SK-N-SH (cell line): ENCODE measurements around the gene PPARD. TPM values are rescaled to one million over a fixed set of nuclear protein-coding genes. Genes with fewer than 3 reads are reported as not detected.
"Not testable (repeated sequence)": the region's sequence is repeated elsewhere in the genome, so short reads cannot be mapped to it uniquely, and the experiment has no call there.

Experiments
- CTCF ChIA-PET: fragments of 300-600, 350-600 bp; formaldehyde crosslinking; extraction: SDS; loops from one replicate; lab custom pipeline; 2021; lab: Yijun Ruan, JAX
- POLR2A ChIA-PET: fragments of 350-600 bp; sonication (Branson Sonifier 250); formaldehyde crosslinking; extraction: SDS; loops from one replicate; lab custom pipeline; 2020; ENCODE audit warnings: antibody characterized with exemption, inconsistent platforms; lab: Yijun Ruan, JAX
- DNase-seq: peaks from one replicate; pipeline ENCODE4 v3.0.0; 2012
- H2AFZ ChIP-seq: fragments of 200-600 bp; sonication (generic); 2 replicates; pipeline ENCODE4 v1.8.1; 2016; ENCODE audit warnings: antibody characterized with exemption, mild to moderate bottlenecking, low read depth
- H3F3A ChIP-seq: fragments of 200-600 bp; sonication (generic); replicated peaks from 2 replicates; pipeline ENCODE3; 2016; ENCODE audit warnings: antibody characterized with exemption, mild to moderate bottlenecking; ENCODE audit not compliant: insufficient read depth
- H3K27ac ChIP-seq, 2 experiments: fragments of 200-500 bp in 1 of 2; fragments of 200-600 bp in 1 of 2; sonication (Bioruptor generic) in 1 of 2; sonication (generic), shearing (Covaris generic) in 1 of 2; 2 replicates each; pipeline versions ENCODE4 v1.5.1 to v1.6.1; 2014 to 2016; ENCODE audit warnings: low read depth in 2 of 2, inconsistent platforms in 1 of 2, low read length in 1 of 2, mild to moderate bottlenecking in 1 of 2, mixed read lengths in 1 of 2
- H3K27me3 ChIP-seq: fragments of 200-600 bp; sonication (generic), shearing (Covaris generic); 2 replicates; pipeline ENCODE4 v1.6.1; 2016; ENCODE audit warnings: mixed run types; ENCODE audit not compliant: insufficient read depth
- H3K36me3 ChIP-seq, 2 experiments: fragments of 200-500 bp in 1 of 2; fragments of 200-600 bp in 1 of 2; sonication (Bioruptor generic) in 1 of 2; sonication (generic) in 1 of 2; replicated peaks in 1 of 2; 2 replicates each; pipeline versions ENCODE3 to v1.5.1; 2014 to 2016; ENCODE audit warnings: low read length in 1 of 2, mild to moderate bottlenecking in 1 of 2; ENCODE audit not compliant: insufficient read depth in 2 of 2, control insufficient read depth in 1 of 2
- H3K4me1 ChIP-seq, 2 experiments: fragments of 200-500 bp in 1 of 2; fragments of 200-600 bp in 1 of 2; sonication (Bioruptor generic) in 1 of 2; sonication (generic), shearing (Covaris generic) in 1 of 2; 2 replicates each; pipeline versions ENCODE4 v1.5.1 to v1.6.1; 2014 to 2016; ENCODE audit warnings: low read depth in 1 of 2, low read length in 1 of 2, mixed run types in 1 of 2; ENCODE audit not compliant: insufficient read depth in 2 of 2, control insufficient read depth in 1 of 2
- H3K4me2 ChIP-seq: fragments of 200-600 bp; sonication (generic), shearing (Covaris generic); 2 replicates; pipeline ENCODE4 v1.6.1; 2017; ENCODE audit warnings: mixed run types
- H3K4me3 ChIP-seq, 2 experiments: fragments of 200-500 bp in 1 of 2; fragments of 200-600 bp in 1 of 2; sonication (Bioruptor generic) in 1 of 2; sonication (generic), shearing (Covaris generic) in 1 of 2; 2 replicates each; pipeline versions ENCODE4 v1.5.1 to v1.8.1; 2014 to 2016; ENCODE audit warnings: low read depth in 2 of 2, inconsistent platforms in 1 of 2, low read length in 1 of 2, mild to moderate bottlenecking in 1 of 2, mixed read lengths in 1 of 2, moderate library complexity in 1 of 2
- H3K79me2 ChIP-seq: fragments of 200-600 bp; sonication (generic); 2 replicates; pipeline ENCODE4 v1.8.1; 2017; ENCODE audit warnings: mild to moderate bottlenecking; ENCODE audit not compliant: insufficient read depth
- H3K9ac ChIP-seq: fragments of 200-600 bp; sonication (generic); 2 replicates; pipeline ENCODE4 v1.6.1; 2017; ENCODE audit warnings: mixed run types
- H3K9me2 ChIP-seq: fragments of 200-600 bp; sonication (generic); 2 replicates; pipeline ENCODE4 v1.6.1; 2017; ENCODE audit warnings: mixed run types
- H3K9me3 ChIP-seq: fragments of 200-600 bp; sonication (generic); 2 replicates; pipeline ENCODE4 v1.6.1; 2017; ENCODE audit warnings: mixed run types, mild to moderate bottlenecking, moderate library complexity
- H4K20me1 ChIP-seq: fragments of 200-600 bp; sonication (generic); 2 replicates; pipeline ENCODE4 v1.6.1; 2017; ENCODE audit warnings: mild to moderate bottlenecking, mixed run types; ENCODE audit not compliant: insufficient read depth
- RXRA ChIP-seq: IDR thresholded peaks from 2 replicates; pipeline ENCODE4 v1.4.0; 2012; ENCODE audit warnings: low read depth, mild to moderate bottlenecking, borderline replicate concordance
- SMC3 ChIP-seq: IDR thresholded peaks from 2 replicates; pipeline ENCODE4 v1.6.1; 2012; ENCODE audit warnings: low read depth, low read length, improper control_type of control experiment
- WGBS: methylation state at CpG from one replicate; pipeline ENCODE4 v1.1.6; 2017; ENCODE audit warnings: low lambda C conversion rate; 5-methylcytosine and 5-hydroxymethylcytosine counted together
- polyA plus RNA-seq, 3 experiments: library from polyadenylated mRNA; depleted of rRNA; stranded (reverse); fragments of >200 nt; gene quantifications; 2 replicates each; pipeline ENCODE4 v1.2.3, GENCODE V29; 2012
- TF ChIP-seq, protein P1 (sequence below): IDR thresholded peaks from 2 replicates; pipeline ENCODE4 v1.4.0; 2012; ENCODE audit warnings: low read depth, borderline replicate concordance

PPARD gene
- polyA plus RNA-seq, 1 of the 3 experiments (the other 2 are of a cell fraction): 13.3 TPM

DNA sequence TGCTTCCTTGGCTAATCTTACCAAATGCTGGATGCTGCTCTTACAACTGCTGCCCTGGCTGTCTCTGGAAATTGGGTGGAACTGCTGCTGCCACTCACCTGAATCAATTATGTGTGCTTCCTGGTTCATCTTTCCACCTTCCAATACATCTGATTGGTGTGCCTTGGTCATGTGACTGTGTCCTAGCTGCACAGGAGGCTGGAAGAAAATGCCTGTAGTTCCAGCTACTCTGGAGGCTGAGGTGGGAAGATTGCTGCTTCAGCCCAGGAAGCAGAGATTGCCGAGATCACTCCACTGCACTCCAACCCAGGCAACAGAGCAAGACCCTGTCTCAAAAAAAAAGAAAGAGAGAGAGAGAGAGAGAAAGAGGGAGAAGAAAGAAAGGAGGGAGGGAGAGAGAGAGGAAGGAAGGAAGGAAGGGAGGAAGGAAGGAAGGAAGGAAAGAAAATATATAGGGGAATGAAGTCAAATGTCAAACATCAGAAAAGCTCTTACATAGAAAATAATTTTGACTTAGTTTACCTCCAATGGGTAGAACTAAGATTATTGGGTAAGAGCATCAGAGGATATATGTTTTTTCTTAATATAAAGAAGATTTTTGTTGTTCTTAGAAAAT, 14.1 kb upstream of the PPARD start:
- Histone ChIP-seq H3K27ac (no peak overlapping the region), H3K9ac (no peak overlapping the region), H3K9me2 (no peaks in the 10 kb centered on the region), H3K4me2 (no peak overlapping the region), H3K27me3 (no peaks in the 10 kb centered on the region; the same call in 1 of the 2 replicates), H3F3A (no peaks in the 10 kb centered on the region), H3K36me3 (no peaks in the 10 kb centered on the region), H3K79me2 (no peaks in the 10 kb centered on the region), H4K20me1 (no peaks in the 10 kb centered on the region), H2AFZ (no peak overlapping the region), H3K4me1 (no peaks in the 10 kb centered on the region; a peak in 1 of 4 replicates), H3K4me3 (no peak overlapping the region), H3K9me3 (no peaks in the 10 kb centered on the region)
- no peak for TF ChIP-seq SMC3
- TF ChIP-seq, protein P1, sequence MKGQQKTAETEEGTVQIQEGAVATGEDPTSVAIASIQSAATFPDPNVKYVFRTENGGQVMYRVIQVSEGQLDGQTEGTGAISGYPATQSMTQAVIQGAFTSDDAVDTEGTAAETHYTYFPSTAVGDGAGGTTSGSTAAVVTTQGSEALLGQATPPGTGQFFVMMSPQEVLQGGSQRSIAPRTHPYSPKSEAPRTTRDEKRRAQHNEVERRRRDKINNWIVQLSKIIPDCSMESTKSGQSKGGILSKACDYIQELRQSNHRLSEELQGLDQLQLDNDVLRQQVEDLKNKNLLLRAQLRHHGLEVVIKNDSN: peak; percentile 52; the same call in 1 of the 2 replicates
- WGBS: 91% methylated on average over 1 of the region's 1 CpG
- ChIA-PET POLR2A (no interaction called here), CTCF (interaction anchor here (0.6 to 4.6 kb wide), 12 partner anchors 10 to 125 kb away, joined by 3 to 61 read pairs (median 4); partner anchors contain the start of genes DEF6, FANCE and PPARD)
- DNase-seq: no peak

- 91% methylated on average over 8 of the region's 8 CpGs for WGBS
- DNase-seq, H3K4me3 ChIP-seq, H3K9ac ChIP-seq, H3K4me1 ChIP-seq, H2AFZ ChIP-seq, H3K79me2 ChIP-seq, H3K27ac ChIP-seq, POLR2A ChIA-PET, H3F3A ChIP-seq, H3K9me2 ChIP-seq, H4K20me1 ChIP-seq, H3K4me2 ChIP-seq, H3K9me3 ChIP-seq, H3K36me3 ChIP-seq, H3K27me3 ChIP-seq: not testable (repeated sequence)
- CTCF ChIA-PET: interaction anchor here (0.6 to 4.6 kb wide), 7 partner anchors 13 to 125 kb away, joined by 3 to 61 read pairs (median 6); partner anchors contain the start of genes DEF6 and PPARD
Observed at GRCh38 chr6:35328965-35329364, 13.4 kb upstream of the PPARD start.

- no peak overlapping the region for H3K27ac ChIP-seq
- H3K4me1 ChIP-seq: no peaks in the 10 kb centered on the region; a peak in 1 of 4 replicates
- 89% methylated on average over 9 of the region's 9 CpGs for WGBS
- CTCF ChIA-PET: interaction anchor here (0.9 to 2.6 kb wide), 5 partner anchors 11 to 119 kb away, joined by 5 to 11 read pairs (median 6); partner anchors contain the start of gene PPARD
- H3K9ac ChIP-seq: no peak overlapping the region
- no peak for TF ChIP-seq RXRA
- no peaks in the 10 kb centered on the region for H4K20me1 ChIP-seq
- H3K79me2 ChIP-seq: no peaks in the 10 kb centered on the region
- H3K27me3 ChIP-seq: no peaks in the 10 kb centered on the region; the same call in none of the 2 replicates
- no peak for DNase-seq
- no peak overlapping the region for H2AFZ ChIP-seq
- no peak overlapping the region for H3K4me3 ChIP-seq
- no peaks in the 10 kb centered on the region for H3K9me3 ChIP-seq
- POLR2A ChIA-PET: no interaction called here
- H3F3A ChIP-seq: no peaks in the 10 kb centered on the region
- H3K36me3 ChIP-seq: no peaks in the 10 kb centered on the region
- no peaks in the 10 kb centered on the region for H3K9me2 ChIP-seq
- H3K4me2 ChIP-seq: no peak overlapping the region
Observed at GRCh38 chr6:35330541-35331119, 11.7 kb upstream of the PPARD start.

GRCh38 chr6:35332074-35332887, 10.1 kb upstream of the PPARD start:
- H3K36me3 ChIP-seq, H3K4me3 ChIP-seq, H3K27ac ChIP-seq, DNase-seq, H3F3A ChIP-seq, H4K20me1 ChIP-seq, H3K27me3 ChIP-seq, H2AFZ ChIP-seq, H3K4me2 ChIP-seq, H3K79me2 ChIP-seq, POLR2A ChIA-PET, H3K9me2 ChIP-seq, H3K4me1 ChIP-seq, H3K9me3 ChIP-seq, H3K9ac ChIP-seq: not testable (repeated sequence)
- CTCF ChIA-PET: interaction anchor here (1.4 to 1.5 kb wide), 2 partner anchors 10 to 117 kb away, joined by 4 to 6 read pairs; partner anchors contain the start of gene PPARD
- WGBS: 46% methylated on average over 6 of the region's 9 CpGs
